HepG2 (cell line): ENCODE data around the gene TP53TG5. TPM values are rescaled to one million over a fixed set of nuclear protein-coding genes. Genes with fewer than 3 reads are reported as not detected.

ENCODE experiments used
- CENPX ChIP-seq: sonication (generic); formaldehyde crosslinking; IDR thresholded peaks from 2 replicates; pipeline ENCODE4 v1.9.0; 2021; ENCODE audit warnings: mild to moderate bottlenecking, missing genetic modification reagents, moderate library complexity
- DMTF1 ChIP-seq: sonication (generic); formaldehyde crosslinking; IDR thresholded peaks from 2 replicates; pipeline ENCODE4 v1.4.0; 2020; ENCODE audit warnings: mild to moderate bottlenecking, missing genetic modification reagents
- HBP1 ChIP-seq: IDR thresholded peaks from 2 replicates; pipeline ENCODE4 v1.6.1; 2016; ENCODE audit warnings: low read depth, control low read depth
- HMG20A ChIP-seq: IDR thresholded peaks from 2 replicates; pipeline ENCODE4 v1.6.1; 2016; ENCODE audit warnings: borderline replicate concordance
- HNRNPH1 ChIP-seq: fragments of 200-400 bp; formaldehyde crosslinking; optimal IDR thresholded peaks from 2 replicates; pipeline ENCODE3; 2017; ENCODE audit warnings: mild to moderate bottlenecking, low read depth, low read length
- MAX ChIP-seq: IDR thresholded peaks from 2 replicates; pipeline ENCODE4 v1.6.1; 2012; ENCODE audit warnings: inconsistent platforms
- MEIS2 ChIP-seq: sonication (generic); formaldehyde crosslinking; IDR thresholded peaks from 2 replicates; pipeline ENCODE4 v1.9.0; 2021; ENCODE audit warnings: mild to moderate bottlenecking, missing genetic modification reagents
- NBN ChIP-seq: fragments of 450-650 bp; conservative IDR thresholded peaks from 2 replicates; pipeline ENCODE4 v1.6.1; 2017
- NFKBIZ ChIP-seq: IDR thresholded peaks from 2 replicates; pipeline ENCODE4 v1.6.1; 2018; ENCODE audit warnings: missing genetic modification reagents, missing compliant biosample characterization
- RFX1 ChIP-seq: fragments of 450-650 bp; IDR thresholded peaks from 2 replicates; pipeline ENCODE4 v1.6.1; 2017
- SIX1 ChIP-seq: sonication (generic); formaldehyde crosslinking; IDR thresholded peaks from 2 replicates; pipeline ENCODE4 v1.4.0; 2020; ENCODE audit warnings: missing genetic modification reagents, borderline replicate concordance
- SIX4 ChIP-seq: sonication (generic); formaldehyde crosslinking; IDR thresholded peaks from 2 replicates; pipeline ENCODE4 v1.4.0; 2020; ENCODE audit warnings: missing genetic modification reagents
- ZBTB3 ChIP-seq: sonication (generic); formaldehyde crosslinking; IDR thresholded peaks from 2 replicates; pipeline ENCODE4 v1.4.0; 2020; ENCODE audit warnings: low read depth, mild to moderate bottlenecking, moderate library complexity, missing genetic modification reagents, borderline replicate concordance
- ZMYM4 ChIP-seq: sonication (generic); formaldehyde crosslinking; IDR thresholded peaks from 2 replicates; pipeline ENCODE4 v1.8.1; 2023; ENCODE audit warnings: mild to moderate bottlenecking, missing genetic modification reagents
- ZNF260 ChIP-seq: sonication (generic); formaldehyde crosslinking; IDR thresholded peaks from 2 replicates; pipeline ENCODE4 v1.4.0; 2020; ENCODE audit warnings: missing genetic modification reagents, low read depth, mild to moderate bottlenecking, borderline replicate concordance
- ZNF280D ChIP-seq: sonication (generic); formaldehyde crosslinking; IDR thresholded peaks from 2 replicates; pipeline ENCODE4 v1.5.1; 2020; ENCODE audit warnings: mild to moderate bottlenecking, missing genetic modification reagents
- ZNF431 ChIP-seq: sonication (generic); formaldehyde crosslinking; IDR thresholded peaks from 2 replicates; pipeline ENCODE4 v1.9.0; 2022; ENCODE audit warnings: missing genetic modification reagents, low read depth, mild to moderate bottlenecking, borderline replicate concordance
- ZNF589 ChIP-seq: sonication (generic); formaldehyde crosslinking; conservative IDR thresholded peaks from 2 replicates; pipeline ENCODE4 v1.8.0; 2022; ENCODE audit warnings: mild to moderate bottlenecking, moderate library complexity, missing genetic modification reagents
- ZNF639 ChIP-seq: conservative IDR thresholded peaks from 2 replicates; pipeline ENCODE4 v1.6.1; 2018; ENCODE audit warnings: missing genetic modification reagents
- ZNF713 ChIP-seq: sonication (generic); formaldehyde crosslinking; IDR thresholded peaks from 2 replicates; pipeline ENCODE4 v1.4.0; 2020; ENCODE audit warnings: mild to moderate bottlenecking, missing genetic modification reagents
- ZNF768 ChIP-seq: sonication (generic); formaldehyde crosslinking; IDR thresholded peaks from 2 replicates; pipeline ENCODE4 v1.4.0; 2020; ENCODE audit warnings: missing genetic modification reagents
- polyA plus RNA-seq, 8 experiments: library from polyadenylated mRNA; depleted of rRNA in 3 of 8; stranded (reverse) in 7 of 8; unstranded in 1 of 8; fragments of >200 nt; fragmentation: Illumina TruSeq in 4 of 8; extraction: Trizol in 4 of 8; gene quantifications; 2 replicates each; pipeline versions ENCODE4 v1.2.1 to v1.2.3, GENCODE V29; 2011 to 2016; ENCODE audit warnings: low read depth in 4 of 8, missing spikeins in 1 of 8, mixed read lengths in 1 of 8; ENCODE audit not compliant: insufficient read depth in 1 of 8
- total RNA-seq, 5 experiments: library from RNA; depleted of rRNA; stranded (reverse); fragments of >200 nt; fragmentation: Illumina TruSeq; extraction: Trizol; gene quantifications; 2 replicates each; pipeline ENCODE4 v1.2.3, GENCODE V29; 2016; ENCODE audit warnings: low read depth in 1 of 5

TP53TG5 gene
- total and polyA plus RNA-seq, 2 of the 13 experiments (the other 11 are each of a cell fraction or from before 2014, with no cell fraction given), result 0.11 TPM; not detected in 1

GRCh38 chr20:45406260-45407066 lies 28.3 kb upstream of the TP53TG5 start (continued):
- TF ChIP-seq CENPX (CRISPR knock-in tag) (no peak), NBN (no peak), ZNF589 (peak; percentile 81; the same call in 1 of the 2 replicates), HNRNPH1 (no peak), HBP1 (CRISPR knock-in tag) (no peak), ZNF280D (no peak), ZNF639 (CRISPR knock-in tag) (no peak), ZBTB3 (no peak), SIX4 (CRISPR knock-in tag) (no peak; the same call in 1 of the 2 replicates), ZNF768 (peak; percentile 39; the same call in 1 of the 2 replicates), ZNF260 (no peak), ZNF431 (CRISPR knock-in tag) (no peak), MEIS2 (CRISPR knock-in tag) (peak; percentile 53), SIX1 (CRISPR knock-in tag) (no peak), DMTF1 (CRISPR knock-in tag) (no peak), MAX (peak; percentile 63), HMG20A (CRISPR knock-in tag) (no peak), ZMYM4 (CRISPR knock-in tag) (no peak), NFKBIZ (CRISPR knock-in tag) (no peak), RFX1 (no peak), ZNF713 (CRISPR knock-in tag) (no peak)
